GM20000 (cell line): ENCODE measurements around the gene CDK2AP2.

Experiments
- DNase-seq: peaks from one replicate; pipeline ENCODE4 v3.0.0; 2012; ENCODE audit warnings: low spot score
- TF ChIP-seq, protein P1 (sequence below): IDR thresholded peaks from 2 replicates; pipeline ENCODE4 v1.5.1; 2012; ENCODE audit warnings: mild to moderate bottlenecking, control low read depth; ENCODE audit errors: extremely low read depth, missing control alignments

The CDK2AP2 gene

DNA sequence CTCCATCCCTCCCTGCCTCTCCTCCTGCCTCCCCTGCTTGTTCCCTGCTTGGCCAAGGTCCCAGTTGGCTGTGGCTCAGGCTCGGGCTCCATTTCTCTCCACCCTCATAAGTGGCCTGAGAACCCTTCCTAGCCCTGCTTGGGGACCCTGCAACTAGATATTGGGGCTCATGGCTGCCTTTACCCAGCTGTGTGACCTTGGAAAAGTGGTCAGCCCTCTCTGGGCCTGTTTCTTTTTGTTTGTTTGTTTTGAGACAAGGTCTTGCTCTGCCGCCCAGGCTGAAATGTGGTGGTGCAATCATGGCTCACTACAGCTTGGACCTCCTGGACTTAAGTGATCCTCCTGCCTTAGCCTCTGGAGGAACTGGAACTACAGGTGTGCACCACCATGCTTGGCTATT, 35.6 kb upstream of the CDK2AP2 start:
- DNase-seq = no peak
- TF ChIP-seq, protein P1, sequence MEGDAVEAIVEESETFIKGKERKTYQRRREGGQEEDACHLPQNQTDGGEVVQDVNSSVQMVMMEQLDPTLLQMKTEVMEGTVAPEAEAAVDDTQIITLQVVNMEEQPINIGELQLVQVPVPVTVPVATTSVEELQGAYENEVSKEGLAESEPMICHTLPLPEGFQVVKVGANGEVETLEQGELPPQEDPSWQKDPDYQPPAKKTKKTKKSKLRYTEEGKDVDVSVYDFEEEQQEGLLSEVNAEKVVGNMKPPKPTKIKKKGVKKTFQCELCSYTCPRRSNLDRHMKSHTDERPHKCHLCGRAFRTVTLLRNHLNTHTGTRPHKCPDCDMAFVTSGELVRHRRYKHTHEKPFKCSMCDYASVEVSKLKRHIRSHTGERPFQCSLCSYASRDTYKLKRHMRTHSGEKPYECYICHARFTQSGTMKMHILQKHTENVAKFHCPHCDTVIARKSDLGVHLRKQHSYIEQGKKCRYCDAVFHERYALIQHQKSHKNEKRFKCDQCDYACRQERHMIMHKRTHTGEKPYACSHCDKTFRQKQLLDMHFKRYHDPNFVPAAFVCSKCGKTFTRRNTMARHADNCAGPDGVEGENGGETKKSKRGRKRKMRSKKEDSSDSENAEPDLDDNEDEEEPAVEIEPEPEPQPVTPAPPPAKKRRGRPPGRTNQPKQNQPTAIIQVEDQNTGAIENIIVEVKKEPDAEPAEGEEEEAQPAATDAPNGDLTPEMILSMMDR = no peak

DNA sequence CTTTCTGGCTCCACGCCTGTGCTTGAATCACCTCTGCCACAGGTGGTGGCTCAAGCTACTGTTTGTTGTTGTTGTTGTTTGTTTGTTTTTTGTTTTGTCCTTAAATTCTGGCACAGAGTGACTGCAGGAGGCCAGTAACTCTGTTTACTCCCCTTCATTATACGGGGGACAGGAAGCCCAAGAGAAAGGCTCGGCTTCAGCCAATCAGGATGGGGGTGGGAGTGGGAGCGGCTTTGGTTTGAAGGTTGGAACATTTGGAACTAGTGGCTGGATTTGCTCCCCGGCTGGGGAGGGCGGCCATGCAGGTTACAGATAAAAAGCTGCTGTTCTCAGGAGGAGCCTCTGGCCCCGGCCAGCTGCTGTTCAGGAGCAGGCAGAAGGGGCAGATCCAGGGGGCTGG, 35.0 kb upstream of the CDK2AP2 start:
- no peak for DNase-seq
- TF ChIP-seq, protein P1 = no peak

DNA sequence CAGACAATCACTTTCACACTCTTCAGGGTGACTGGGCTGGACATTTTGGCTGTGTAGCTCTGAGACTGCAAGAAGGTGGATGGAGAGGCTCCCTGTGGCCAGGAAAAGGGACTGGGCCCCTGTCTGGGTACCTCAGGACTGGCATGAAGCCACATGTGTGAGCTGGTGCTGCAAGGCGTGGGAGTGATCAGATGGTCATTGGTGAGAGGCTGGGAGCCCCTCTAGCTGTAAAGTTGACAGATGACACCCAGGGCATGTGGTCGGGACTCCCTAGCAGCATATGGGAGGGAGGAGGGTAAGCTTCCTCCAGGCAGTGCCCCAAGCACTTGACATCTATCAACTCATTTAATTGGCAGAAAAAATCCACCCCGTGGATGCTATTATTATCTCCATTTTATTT, 34.2 kb upstream of the CDK2AP2 start:
- DNase-seq = no peak
- TF ChIP-seq, protein P1 = no peak

DNA sequence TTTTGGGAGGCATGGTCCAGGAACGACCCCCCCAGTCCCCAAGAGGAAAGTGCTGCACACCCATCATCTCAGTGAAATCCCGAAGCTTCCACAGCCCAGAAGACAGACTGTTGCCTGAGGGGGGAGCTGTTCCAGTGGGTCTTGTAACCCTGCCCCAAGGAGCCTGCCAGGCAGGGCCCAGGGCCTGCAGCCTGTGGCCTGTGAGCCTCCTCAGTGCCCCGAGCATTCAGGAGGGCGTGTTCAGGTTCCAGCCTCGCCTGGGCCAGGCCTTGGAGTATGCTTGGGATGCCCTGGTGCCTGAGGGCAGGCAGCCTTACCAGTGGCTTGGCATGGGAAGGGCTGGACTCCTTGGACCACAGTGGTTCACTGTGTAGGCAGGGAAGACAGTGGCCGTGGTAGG, 33.2 kb upstream of the CDK2AP2 start:
- DNase-seq = no peak
- TF ChIP-seq, protein P1 = no peak

DNA sequence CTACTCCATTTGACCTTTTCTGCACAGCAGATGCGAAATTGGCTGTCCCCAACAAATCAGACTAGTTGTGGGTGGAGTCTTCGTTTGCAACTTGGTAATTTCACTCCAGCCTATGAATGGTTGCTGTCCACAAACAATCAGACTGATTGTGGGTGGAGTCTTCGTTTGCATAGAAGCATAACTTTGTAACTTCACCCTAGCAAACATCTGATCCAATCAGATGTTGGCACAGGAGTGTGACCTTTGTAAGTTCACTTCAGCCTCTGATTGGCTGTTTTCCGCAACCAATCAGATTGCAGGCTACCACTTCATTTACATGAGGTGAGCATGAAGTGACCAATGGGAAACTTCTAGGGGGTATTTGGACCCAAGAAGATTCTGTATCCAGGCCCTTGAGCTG, 31.6 kb upstream of the CDK2AP2 start:
- DNase-seq = no peak
- TF ChIP-seq, protein P1 = no peak

DNA sequence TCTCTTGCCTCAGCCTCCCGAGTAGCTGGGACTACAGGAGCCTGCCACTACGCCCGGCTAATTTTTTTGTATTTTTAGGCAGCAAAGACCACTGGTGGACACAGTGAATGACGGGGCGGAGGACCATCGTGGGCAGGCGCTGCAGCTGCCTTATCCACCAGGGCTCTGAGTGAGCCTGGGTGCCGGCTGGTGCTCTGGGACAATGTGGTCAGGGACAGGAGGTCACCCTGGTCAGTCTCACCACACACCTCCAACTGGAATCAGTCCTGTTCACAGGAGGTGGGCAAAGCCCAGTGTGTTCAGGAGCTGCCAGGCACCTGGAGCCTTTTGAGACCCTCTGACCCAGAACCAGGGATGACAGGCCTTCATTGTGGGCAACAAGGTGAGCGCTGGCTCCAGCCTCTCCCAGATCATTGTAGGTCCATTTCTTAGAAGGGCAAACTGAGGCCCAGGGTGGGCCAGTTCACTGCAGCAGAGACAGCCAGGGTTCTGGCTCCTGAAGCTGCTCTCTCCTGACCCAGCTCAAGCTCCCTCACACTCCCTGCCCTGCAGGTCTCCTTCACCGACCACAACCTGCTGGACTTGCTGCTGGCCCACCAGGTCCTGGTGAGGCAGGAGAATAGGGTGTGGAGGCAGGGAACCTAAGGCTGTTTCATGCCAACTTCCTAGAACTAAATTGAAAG, 31.0 kb upstream of the CDK2AP2 start:
- TF ChIP-seq, protein P1 = no peak
- DNase-seq = no peak

DNA sequence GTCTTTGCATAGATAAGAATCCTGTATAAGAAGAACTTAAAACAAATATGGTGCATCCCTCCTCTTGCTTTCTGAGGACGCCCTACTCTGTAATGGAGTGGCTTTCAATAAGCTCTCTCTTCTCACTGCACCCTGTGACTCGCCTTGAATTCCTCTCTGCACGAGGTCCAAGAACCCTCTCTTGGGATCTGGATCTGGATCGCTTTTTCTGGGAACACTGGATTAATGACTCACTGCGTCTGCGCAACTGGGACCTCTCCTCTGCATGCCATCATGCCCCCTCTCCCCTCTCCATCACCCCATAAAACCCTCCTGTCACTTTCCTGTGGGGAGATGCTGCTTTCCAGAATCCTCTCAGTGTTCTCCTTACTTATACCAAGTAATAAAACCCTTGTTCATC, 30.3 kb upstream of the CDK2AP2 start:
- TF ChIP-seq, protein P1 = no peak
- DNase-seq = no peak
